H1 (cell line): ENCODE measurements around the gene C16orf54.

Experiments used
- NRF1 ChIP-seq: IDR thresholded peaks from 2 replicates; pipeline ENCODE4 v1.6.1; 2011; ENCODE audit warnings: mild to moderate bottlenecking, low read depth, low read length, improper control_type of control experiment
- POLR2A ChIP-seq, 2 experiments: IDR thresholded peaks; 1 replicate in 1 of 2; 2 replicates in 1 of 2; pipeline ENCODE4 v1.6.1; 2011; ENCODE audit warnings: low read depth in 2 of 2, low read length in 2 of 2, mild to moderate bottlenecking in 2 of 2; ENCODE audit errors: control extremely low read depth in 1 of 2

DNA sequence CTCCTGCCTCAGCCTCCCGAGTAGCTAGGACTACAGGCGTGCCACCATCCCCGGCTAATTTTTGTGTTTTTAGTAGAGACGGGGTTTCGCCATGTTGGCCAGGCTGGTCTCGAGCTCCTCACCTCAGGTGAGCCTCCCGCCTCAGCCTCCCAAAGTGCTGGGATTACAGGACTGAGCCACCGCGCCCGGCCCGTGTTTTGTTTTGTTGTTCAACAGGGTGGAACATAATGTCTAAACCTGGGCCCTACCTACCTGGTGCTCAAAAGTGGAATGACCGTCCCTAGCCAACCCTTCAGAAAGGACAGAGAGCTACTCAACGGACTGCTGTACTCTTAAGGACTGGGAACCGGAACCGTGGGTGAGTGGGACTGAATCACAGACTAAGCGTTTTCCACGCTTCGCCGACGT is 44.0 kb upstream of the C16orf54 start:
- TF ChIP-seq NRF1 (no peak), POLR2A (IDR thresholded peaks at IDR 0.05; ENCODE audit: control extremely low read depth in 1 of 2, low read depth in 2 of 2, low read length in 2 of 2) (no peak)
